NCI-H2029 (cell line): Measurements from ENCODE around the gene SRGAP1.
"Not testable (repeated sequence)": the region's sequence is repeated elsewhere in the genome, so short reads cannot be mapped to it uniquely, and the experiment has no call there.

Source experiments
- DNase-seq: peaks from one replicate; lab custom pipeline; 2025; lab: John Stamatoyannopoulos, UW

Gene SRGAP1

GRCh38 chr12:64170730-64171129 lies 326.2 kb downstream of the SRGAP1 start:
- no peak for DNase-seq

- DNase-seq, result no peak
Observed at GRCh38 chr12:64171715-64172114, 327.2 kb downstream of the SRGAP1 start.

GRCh38 chr12:64172143-64172970 lies 327.9 kb downstream of the SRGAP1 start:
- DNase-seq, result no peak

- DNase-seq, result no peak
Observed at GRCh38 chr12:64173456-64173855, 329.0 kb downstream of the SRGAP1 start.

- DNase-seq, result no peak
Observed at GRCh38 chr12:64175254-64175945, 330.9 kb downstream of the SRGAP1 start.

GRCh38 chr12:64177001-64177400 lies 332.5 kb downstream of the SRGAP1 start:
- no peak for DNase-seq

- no peak for DNase-seq
Observed at GRCh38 chr12:64178122-64178521, 333.6 kb downstream of the SRGAP1 start.

- no peak for DNase-seq
Observed at GRCh38 chr12:64180951-64181350, 336.5 kb downstream of the SRGAP1 start.

- DNase-seq, result no peak
Observed at GRCh38 chr12:64181430-64182291, 337.2 kb downstream of the SRGAP1 start.

GRCh38 chr12:64184216-64184615 lies 339.7 kb downstream of the SRGAP1 start:
- DNase-seq, result no peak

- DNase-seq, result no peak
Observed at GRCh38 chr12:64186789-64187188, 342.3 kb downstream of the SRGAP1 start.

- no peak for DNase-seq
Observed at GRCh38 chr12:64187370-64187769, 342.9 kb downstream of the SRGAP1 start.

- DNase-seq, result no peak
Observed at GRCh38 chr12:64187794-64188193, 343.3 kb downstream of the SRGAP1 start.

GRCh38 chr12:64189530-64189929 lies 345.0 kb downstream of the SRGAP1 start:
- DNase-seq, result no peak

GRCh38 chr12:64190140-64190539 lies 345.6 kb downstream of the SRGAP1 start:
- DNase-seq, result no peak

GRCh38 chr12:64192644-64193444 lies 348.3 kb downstream of the SRGAP1 start:
- DNase-seq, result no peak

GRCh38 chr12:64193931-64194330 lies 349.4 kb downstream of the SRGAP1 start:
- no peak for DNase-seq

- DNase-seq, result no peak
Observed at GRCh38 chr12:64194333-64195149, 350.0 kb downstream of the SRGAP1 start.

- not testable (repeated sequence) for DNase-seq
Observed at GRCh38 chr12:64195841-64196240, 351.3 kb downstream of the SRGAP1 start.

- DNase-seq, result no peak
Observed at GRCh38 chr12:64203036-64203435, 358.5 kb downstream of the SRGAP1 start.

GRCh38 chr12:64203775-64204174 lies 359.3 kb downstream of the SRGAP1 start:
- no peak for DNase-seq
